HepG2 (cell line): ENCODE results near the gene KCNJ6. TPM values are rescaled to one million over a fixed set of nuclear protein-coding genes. Genes with fewer than 3 reads are reported as not detected.

Source experiments
- ATAC-seq: fragments of 200-7000 bp; cut with Tn5 transposase; 3 replicates; pipeline ENCODE4 v1.9.1; 2020; ENCODE audit warnings: mild to moderate bottlenecking, moderate library complexity
- BruUV-seq: library from RNA; stranded (reverse); fragments of 400-500 nt; replicated peaks from 2 replicates; lab custom pipeline; 2021; lab: Mats Ljungman, UMichigan
- CTCF ChIA-PET: fragments of 300-600 bp; formaldehyde crosslinking; extraction: SDS; loops from one replicate; lab custom pipeline; 2021; ENCODE audit warnings: low total read pairs, inconsistent platforms, low intra/inter-chr PET ratio; lab: Yijun Ruan, JAX
- POLR2A ChIA-PET: fragments of 350-600 bp; sonication (Branson Sonifier 250); formaldehyde crosslinking; loops from one replicate; lab custom pipeline; 2020; ENCODE audit warnings: antibody characterized with exemption, inconsistent platforms; lab: Yijun Ruan, JAX
- DNase-seq: peaks from one replicate; pipeline ENCODE4 v3.0.0-alpha.2; 2015; ENCODE audit warnings: low spot score
- FAIRE-seq: peaks from 3 replicates; lab custom pipeline; 2011; peaks lifted over from hg19 to GRCh38; lab: Jason Lieb, UNC
- H2AFZ ChIP-seq: one replicate; pipeline ENCODE4 v1.6.1; 2011; ENCODE audit warnings: low read length, inconsistent platforms
- H3K27ac ChIP-seq: fragments of 300-600 bp; 3 replicates; pipeline ENCODE4 v1.8.0; 2011; ENCODE audit warnings: mixed run types, mild to moderate bottlenecking, mixed read lengths, low read length, inconsistent platforms; ENCODE audit not compliant: insufficient read depth; ENCODE audit errors: extremely low read length
- H3K27me3 ChIP-seq, 2 experiments: fragments of 200-600 bp in 1 of 2; 2 replicates in 1 of 2; 3 replicates in 1 of 2; pipeline versions ENCODE4 v1.6.0 to v1.8.0; 2011; ENCODE audit warnings: low read length in 2 of 2, mild to moderate bottlenecking in 2 of 2, moderate library complexity in 2 of 2, inconsistent platforms in 1 of 2; ENCODE audit not compliant: insufficient read depth in 2 of 2, control insufficient read depth in 1 of 2
- H3K36me3 ChIP-seq, 2 experiments: fragments of 200-600 bp in 1 of 2; replicated peaks in 1 of 2; 2 replicates in 1 of 2; 3 replicates in 1 of 2; pipeline versions ENCODE4 v1.5.1 to v1.8.0; 2011; ENCODE audit warnings: low read length in 2 of 2, inconsistent platforms in 1 of 2; ENCODE audit not compliant: insufficient read depth in 2 of 2, control insufficient read depth in 1 of 2
- H3K4me1 ChIP-seq: 2 replicates; pipeline ENCODE4 v1.5.1; 2012; ENCODE audit warnings: low read length, inconsistent platforms; ENCODE audit not compliant: insufficient read depth
- H3K4me2 ChIP-seq: 2 replicates; pipeline ENCODE4 v1.6.0; 2011; ENCODE audit warnings: low read depth, low read length, inconsistent platforms
- H3K4me3 ChIP-seq, 3 experiments: fragments of 200-600 bp in 1 of 3; sonication (generic), shearing (Covaris generic) in 1 of 3; replicated peaks in 1 of 3; 2 replicates each; pipeline ENCODE4 v1.5.1; 2011 to 2016; ENCODE audit warnings: low read length in 3 of 3, inconsistent platforms in 2 of 3, low read depth in 2 of 3, mild to moderate bottlenecking in 2 of 3, control low read depth in 1 of 3, mixed read lengths in 1 of 3; ENCODE audit not compliant: insufficient read depth in 1 of 3
- H3K79me2 ChIP-seq: one replicate; pipeline ENCODE4 v1.6.1; 2011; ENCODE audit warnings: low read length, inconsistent platforms; ENCODE audit not compliant: insufficient read depth
- H3K9ac ChIP-seq: 2 replicates; pipeline ENCODE4 v1.6.0; 2011; ENCODE audit warnings: mild to moderate bottlenecking, low read depth, low read length, inconsistent platforms; ENCODE audit not compliant: insufficient read depth
- H3K9me3 ChIP-seq: 2 replicates; pipeline ENCODE4 v1.5.1; 2012; ENCODE audit warnings: mild to moderate bottlenecking, low read length
- H4K20me1 ChIP-seq: 2 replicates; pipeline ENCODE4 v1.6.0; 2011; ENCODE audit warnings: inconsistent platforms, mild to moderate bottlenecking, low read length, moderate library complexity; ENCODE audit not compliant: insufficient read depth
- CEBPB ChIP-seq: IDR thresholded peaks from 2 replicates; pipeline ENCODE4 v1.6.1; 2011; ENCODE audit warnings: low read depth, low read length, improper control_type of control experiment, borderline replicate concordance
- REL ChIP-seq: sonication (generic); formaldehyde crosslinking; conservative IDR thresholded peaks from 2 replicates; pipeline ENCODE4 v1.8.0; 2022; ENCODE audit warnings: mild to moderate bottlenecking, missing genetic modification reagents, moderate library complexity
- SRSF4 ChIP-seq: fragments of 200-400 bp; formaldehyde crosslinking; IDR thresholded peaks from one replicate; pipeline ENCODE4 v1.6.1; 2018; ENCODE audit warnings: mild to moderate bottlenecking, low read depth, low read length, moderate library complexity; ENCODE audit not compliant: poor library complexity, severe bottlenecking
- YY1 ChIP-seq: IDR thresholded peaks from 2 replicates; pipeline ENCODE4 v1.6.1; 2011; ENCODE audit warnings: low read length, low read depth, moderate library complexity, mild to moderate bottlenecking; ENCODE audit not compliant: insufficient read depth, insufficient replicate concordance
- ZNF10 ChIP-seq: sonication (generic); formaldehyde crosslinking; IDR thresholded peaks from 2 replicates; pipeline ENCODE4 v1.4.0; 2020; ENCODE audit warnings: mild to moderate bottlenecking, low read depth, missing genetic modification reagents, borderline replicate concordance
- ZNF782 ChIP-seq: sonication (generic); formaldehyde crosslinking; IDR thresholded peaks from 2 replicates; pipeline ENCODE4 v1.4.0; 2020; ENCODE audit warnings: missing genetic modification reagents, mild to moderate bottlenecking, borderline replicate concordance
- ZSCAN29 ChIP-seq: sonication (generic); formaldehyde crosslinking; conservative IDR thresholded peaks from 2 replicates; pipeline ENCODE4 v1.4.0; 2020; ENCODE audit warnings: mild to moderate bottlenecking, missing genetic modification reagents
- WGBS: methylation state at CpG from one replicate; pipeline ENCODE4 v1.1.6; 2017; ENCODE audit warnings: low lambda C conversion rate; 5-methylcytosine and 5-hydroxymethylcytosine counted together
- in situ Hi-C: cut with HindIII; loops from 2 replicates; pipeline ENCODE4 v1.10.0; 2017; ENCODE audit warnings: low pct_unique_long_range_greater_than_20kb; ENCODE audit not compliant: extremely low pct_ligation_motif_present
- intact Hi-C: fragments of 100-400 bp; cut with micrococcal nuclease; formaldehyde crosslinking; loops from one replicate; pipeline ENCODE4 v1.10.0; 2022; ENCODE audit not compliant: unreplicated experiment
- polyA plus RNA-seq, 8 experiments: library from polyadenylated mRNA; depleted of rRNA in 3 of 8; stranded (reverse) in 7 of 8; unstranded in 1 of 8; fragments of >200 nt; fragmentation: Illumina TruSeq in 4 of 8; extraction: Trizol in 4 of 8; gene quantifications; 2 replicates each; pipeline versions ENCODE4 v1.2.1 to v1.2.3, GENCODE V29; 2011 to 2016; ENCODE audit warnings: low read depth in 4 of 8, missing spikeins in 1 of 8, mixed read lengths in 1 of 8; ENCODE audit not compliant: insufficient read depth in 1 of 8
- total RNA-seq, 5 experiments: library from RNA; depleted of rRNA; stranded (reverse); fragments of >200 nt; fragmentation: Illumina TruSeq; extraction: Trizol; gene quantifications; 2 replicates each; pipeline ENCODE4 v1.2.3, GENCODE V29; 2016; ENCODE audit warnings: low read depth in 1 of 5

The KCNJ6 gene
- total and polyA plus RNA-seq, 2 of the 13 experiments (the other 11 are each of a cell fraction or from before 2014, with no cell fraction given) = not detected

DNA sequence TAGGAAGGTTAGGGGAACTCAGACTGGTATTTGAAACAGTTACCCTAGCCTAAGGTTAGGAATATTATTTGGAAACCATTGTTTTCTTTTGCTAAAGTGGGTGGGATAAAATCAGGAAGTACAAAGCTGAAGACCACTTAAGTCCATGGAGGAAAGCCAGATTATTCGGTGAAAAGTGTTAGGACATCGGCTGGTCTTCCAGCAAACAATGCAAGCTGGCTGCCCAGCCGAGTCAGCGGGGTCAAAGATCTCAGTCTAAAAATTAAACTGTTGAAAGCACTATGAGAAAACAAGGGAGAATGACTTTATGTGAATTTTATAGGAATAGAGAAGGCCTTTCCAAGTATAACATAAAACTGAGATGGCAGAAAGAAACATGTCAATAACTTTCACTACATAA, 231.7 kb downstream of the KCNJ6 start:
- intact Hi-C loops = no loop called here
- in situ Hi-C loops = no loop called here
- Histone ChIP-seq H3K4me3 (no peak overlapping the region), H2AFZ (no peak overlapping the region), H3K79me2 (no peaks in the 10 kb centered on the region), H3K36me3 (no peaks in the 10 kb centered on the region), H3K4me1 (peaks cover 13% of the 10 kb centered on the region), H3K27ac (no peak overlapping the region), H3K9me3 (no peaks in the 10 kb centered on the region), H3K9ac (no peak overlapping the region), H4K20me1 (no peaks in the 10 kb centered on the region), H3K4me2 (peak overlapping the region; percentile 32; the same call in 1 of the 2 replicates), H3K27me3 (no peaks in the 10 kb centered on the region)
- ChIA-PET POLR2A (no interaction called here), CTCF (no interaction called here)
- TF ChIP-seq ZNF10 (CRISPR knock-in tag) = no peak
- no peak for TF ChIP-seq SRSF4
- TF ChIP-seq REL (CRISPR knock-in tag) = no peak
- no peak for TF ChIP-seq ZNF782 (CRISPR knock-in tag)
- TF ChIP-seq YY1 = no peak
- ATAC-seq (peak; percentile 32; the same call in 1 of the 3 replicates), FAIRE-seq (no peak), DNase-seq (no peak)
- BruUV-seq = no TSS peak
- 3% methylated on average over 4 of the region's 4 CpGs for WGBS

GRCh38 chr21:37684115-37684493, 232.2 kb downstream of the KCNJ6 start:
- H3K36me3 ChIP-seq = no peaks in the 10 kb centered on the region
- no peaks in the 10 kb centered on the region for H3K79me2 ChIP-seq
- no peak for FAIRE-seq
- TF ChIP-seq ZSCAN29 (CRISPR knock-in tag) = no peak
- peak; percentile 14; the same call in 1 of the 2 replicates for TF ChIP-seq CEBPB
- TF ChIP-seq, all 625 proteins: peak for 1
- Histone ChIP-seq H3K27ac (no peak overlapping the region), H3K9me3 (no peaks in the 10 kb centered on the region), H3K27me3 (no peaks in the 10 kb centered on the region), H4K20me1 (no peaks in the 10 kb centered on the region), H3K4me3 (no peak overlapping the region), H3K9ac (no peak overlapping the region), H2AFZ (no peak overlapping the region), H3K4me1 (peaks cover 13% of the 10 kb centered on the region), H3K4me2 (peak overlapping the region; percentile 32; the same call in 1 of the 2 replicates)
- intact Hi-C loops (no loop called here), in situ Hi-C loops (no loop called here)
- ATAC-seq = no peak
- ChIA-PET CTCF (no interaction called here), POLR2A (no interaction called here)
- no TSS peak for BruUV-seq
- no peak for DNase-seq
- WGBS = 23% methylated on average over 3 of the region's 5 CpGs
